NCI-H1105 (cell line): Measurements from ENCODE around the gene GABPB2.

Experiments
- DNase-seq: peaks from one replicate; lab custom pipeline; 2025; lab: John Stamatoyannopoulos, UW

The GABPB2 gene

DNA sequence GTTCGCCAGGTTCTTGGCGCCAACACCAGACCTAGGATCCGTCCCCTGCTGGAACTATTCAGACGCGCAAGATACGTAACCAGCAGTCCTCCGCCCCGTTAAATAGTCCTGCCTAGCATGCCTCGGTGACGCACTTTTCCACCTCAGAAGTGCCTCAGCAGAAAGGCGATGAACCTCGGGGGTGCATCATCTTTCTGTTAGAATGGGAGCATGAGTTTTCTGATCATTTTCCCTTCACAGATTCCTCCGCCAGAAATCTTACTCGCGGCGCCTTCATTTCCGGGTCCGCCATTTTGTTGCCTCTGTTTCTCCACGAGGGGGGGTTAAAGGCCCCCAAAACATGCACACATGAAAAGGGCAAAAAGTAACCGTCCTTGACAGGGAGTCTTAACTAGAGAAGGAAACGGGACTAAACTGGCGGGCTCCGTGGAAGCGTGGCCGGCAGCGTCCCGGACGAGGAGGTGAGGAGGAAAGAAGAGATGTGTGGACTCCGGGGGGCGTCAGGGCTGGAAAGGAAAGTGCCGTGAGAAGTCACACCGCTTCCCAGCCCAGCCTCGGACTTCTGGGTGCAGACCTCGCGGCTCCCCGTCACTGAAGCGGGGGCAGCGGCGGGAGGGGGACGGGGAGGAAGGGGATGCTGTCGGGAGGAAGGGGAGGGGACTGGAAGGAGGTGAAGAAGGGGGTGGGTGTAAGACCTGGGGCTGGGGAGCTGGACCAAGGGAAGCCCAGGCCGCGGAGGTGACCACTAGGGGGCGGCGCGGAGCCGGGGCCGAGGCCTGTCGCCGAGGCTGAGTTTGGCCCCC lies at the start of gene GABPB2:
TSS of gene GABPB2 (plus strand) at position 288 of the 803 bp plus-strand sequence. CDS start 17,429 bp downstream, outside the sequence.
- peak; percentile 84 for DNase-seq

DNA sequence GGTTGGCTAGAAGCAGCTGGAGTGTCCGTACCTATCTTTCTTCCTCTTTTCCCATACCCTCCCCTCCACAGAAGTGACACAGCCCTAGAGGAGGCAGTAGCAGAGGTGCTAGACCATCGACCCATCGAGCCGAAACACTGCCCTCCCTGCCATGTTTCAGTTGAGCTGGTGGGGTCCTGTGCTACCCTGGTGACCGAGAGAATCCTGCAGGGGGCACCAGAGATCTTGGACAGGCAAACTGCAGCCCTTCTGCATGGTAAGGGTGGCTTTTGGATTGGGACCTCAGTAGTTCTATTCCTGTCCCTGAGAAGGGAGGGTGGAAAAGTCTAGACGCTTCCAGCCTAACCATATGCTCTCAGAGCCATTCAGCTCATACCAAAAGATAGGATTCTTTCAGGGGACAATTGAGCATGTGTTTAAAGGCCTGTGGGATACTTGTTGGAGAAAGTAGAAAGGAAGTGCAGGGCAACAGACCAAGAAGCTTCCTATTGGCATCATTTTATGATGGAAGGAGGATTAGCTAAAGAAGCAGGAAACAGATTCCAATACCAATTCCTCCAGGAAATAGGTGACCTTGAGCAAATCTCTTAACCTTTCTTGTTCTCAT lies 45.9 kb upstream of the GABPB2 start:
- DNase-seq, result peak; percentile 60

DNA sequence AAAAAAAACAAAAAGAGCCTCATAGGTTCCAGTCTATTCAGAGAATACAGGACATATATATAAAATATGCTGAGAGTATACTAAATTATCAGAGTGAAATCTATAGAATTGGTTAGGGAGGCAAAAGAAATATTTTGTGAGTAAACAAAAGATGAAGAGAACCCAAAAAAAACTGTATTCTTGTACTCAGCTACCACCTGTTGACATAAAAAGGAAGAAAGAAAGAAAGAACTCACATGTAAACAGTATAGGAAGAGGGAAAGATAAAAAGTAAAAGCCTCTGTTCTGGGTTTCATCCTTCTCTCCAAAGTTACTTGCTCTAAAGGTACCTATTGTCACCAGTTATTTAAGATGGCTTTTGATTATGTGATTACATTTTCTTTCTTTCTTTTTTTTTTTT lies 44.1 kb upstream of the GABPB2 start:
- no peak for DNase-seq

DNA sequence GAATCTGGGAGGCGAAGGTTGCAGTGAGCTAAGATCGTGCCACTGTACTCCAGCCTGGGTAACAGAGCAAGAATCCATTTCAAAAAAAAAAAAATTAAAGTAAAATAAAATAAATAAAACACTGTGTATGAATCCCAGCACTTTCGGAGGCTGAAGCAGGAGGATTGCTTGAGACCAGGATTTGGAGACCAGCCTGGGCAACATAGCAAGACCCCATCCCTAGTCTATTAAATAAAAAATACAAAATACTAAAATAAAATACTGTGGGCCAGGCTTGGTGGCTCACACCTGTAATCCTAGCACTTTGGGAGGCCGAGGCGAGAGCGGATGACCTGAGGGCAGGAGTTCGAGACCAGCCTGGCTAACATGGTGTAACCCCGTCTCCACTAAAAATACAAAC lies 38.4 kb upstream of the GABPB2 start:
- no peak for DNase-seq

DNA sequence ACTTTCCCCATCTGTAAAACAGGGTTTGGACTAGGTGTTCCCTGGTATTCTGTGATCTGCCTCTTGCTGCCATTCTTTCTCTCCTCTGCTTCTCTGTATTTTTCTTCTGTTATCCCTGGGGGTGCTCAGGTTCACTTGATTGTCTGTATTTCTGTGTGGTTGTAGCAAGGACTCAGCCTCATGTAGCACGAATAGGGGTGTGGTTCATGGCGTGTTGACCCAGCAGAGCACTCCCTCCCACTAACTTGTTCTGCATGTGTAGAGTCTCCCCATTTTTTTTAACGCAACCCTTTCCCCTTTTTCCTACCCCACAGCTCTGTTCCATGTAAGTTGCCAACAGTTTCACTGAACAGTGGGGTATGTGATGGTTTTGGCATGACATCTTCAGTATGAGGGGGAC lies 35.4 kb upstream of the GABPB2 start:
- DNase-seq, result no peak

DNA sequence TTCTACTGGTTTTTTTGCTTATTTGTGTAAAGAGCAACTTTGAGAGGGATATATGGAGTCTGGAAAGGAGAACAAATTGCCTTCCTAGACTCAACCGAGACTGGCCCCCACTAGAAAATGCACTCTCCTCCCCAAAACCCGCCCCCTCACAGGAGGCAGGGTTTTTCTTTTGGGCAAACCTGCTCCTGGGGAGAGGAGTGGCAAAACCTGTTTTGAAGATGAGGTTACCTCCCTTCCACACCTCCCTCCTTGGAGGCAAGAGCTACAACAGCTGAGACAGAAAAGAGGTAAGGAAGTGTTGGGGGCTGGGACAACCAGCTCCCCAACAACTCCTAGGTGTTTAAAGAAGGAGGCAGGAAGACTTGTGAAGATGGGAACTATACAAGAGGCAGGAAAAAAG lies 34.2 kb upstream of the GABPB2 start, which contains the start of gene BNIPL:
TSS of gene BNIPL (plus strand) at position 231 of the 400 bp plus-strand sequence. CDS start at position 371, 140 bp downstream.
- DNase-seq, result no peak

DNA sequence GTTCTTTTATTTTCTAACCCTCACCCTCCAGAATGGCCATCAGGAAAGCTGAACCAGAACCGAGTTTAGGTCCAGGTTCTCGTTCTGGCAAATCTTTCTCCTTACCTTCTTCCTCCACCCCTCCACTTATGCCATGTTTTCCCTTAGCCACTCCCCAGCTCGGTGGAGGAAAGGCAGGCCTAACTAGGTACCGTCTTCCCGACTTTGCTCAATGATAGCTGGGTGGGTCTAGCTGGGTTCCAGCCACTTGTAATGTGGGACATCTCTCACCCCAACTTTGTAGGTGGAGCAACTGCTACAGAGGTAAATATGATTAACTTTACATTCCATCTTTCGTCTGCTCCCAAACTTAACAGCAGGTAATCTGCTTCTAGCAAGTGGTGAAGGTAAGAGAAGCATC lies 33.5 kb upstream of the GABPB2 start:
- no peak for DNase-seq

DNA sequence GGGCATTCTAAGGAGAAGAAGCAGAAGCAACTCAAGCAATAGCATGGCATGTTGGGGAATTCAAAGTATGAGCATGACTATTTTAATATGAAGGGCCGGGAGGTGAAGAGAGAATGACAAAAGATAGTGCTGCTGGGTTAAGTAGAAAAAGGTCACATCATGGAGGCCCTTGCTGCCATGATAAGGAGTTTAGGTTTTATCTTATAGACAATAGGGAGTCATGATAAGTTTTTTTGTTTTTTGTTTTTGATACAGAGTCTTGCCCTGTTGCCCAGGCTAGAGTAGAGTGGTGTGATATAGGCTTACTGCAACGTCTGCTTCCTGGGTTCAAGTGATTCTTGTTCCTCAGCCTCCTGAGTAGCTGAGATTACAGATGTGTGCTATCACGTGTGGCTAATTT lies 31.0 kb upstream of the GABPB2 start:
- DNase-seq, result no peak

DNA sequence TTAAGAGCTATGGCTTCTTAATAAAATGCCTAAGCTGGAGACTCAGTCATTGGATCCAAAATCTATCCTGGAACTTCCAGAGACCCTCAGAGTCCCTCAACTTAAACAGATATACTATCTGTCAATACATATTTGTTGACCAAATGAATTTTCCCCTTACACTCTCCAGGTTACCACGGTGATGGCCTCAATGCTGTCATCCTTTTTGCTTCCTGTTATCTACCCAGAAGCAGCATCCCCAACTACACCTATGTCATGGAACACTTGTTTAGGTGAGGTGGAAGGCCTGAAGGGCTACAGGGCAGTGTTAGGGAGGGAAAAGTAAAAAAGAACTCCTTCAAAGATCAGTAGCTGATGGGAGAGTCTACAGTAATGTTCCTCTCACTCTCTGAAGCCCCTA lies 27.4 kb upstream of the GABPB2 start:
- no peak for DNase-seq

DNA sequence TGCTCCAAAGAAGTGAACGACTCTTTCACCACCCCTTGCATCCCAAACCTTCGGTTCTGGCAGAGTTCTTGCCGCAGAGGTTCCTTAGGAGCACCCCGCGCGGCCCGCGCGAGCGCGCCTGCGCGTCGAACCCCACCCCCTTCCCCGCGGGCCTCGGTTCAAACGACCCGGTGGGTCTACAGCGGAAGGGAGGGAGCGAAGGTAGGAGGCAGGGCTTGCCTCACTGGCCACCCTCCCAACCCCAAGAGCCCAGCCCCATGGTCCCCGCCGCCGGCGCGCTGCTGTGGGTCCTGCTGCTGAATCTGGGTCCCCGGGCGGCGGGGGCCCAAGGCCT lies 23.0 kb upstream of the GABPB2 start, which contains the start of gene C1orf56:
TSS of gene C1orf56 (plus strand) at position 161 of the 334 bp plus-strand sequence. CDS start at position 258, 97 bp downstream.
- DNase-seq, result peak; percentile 77

DNA sequence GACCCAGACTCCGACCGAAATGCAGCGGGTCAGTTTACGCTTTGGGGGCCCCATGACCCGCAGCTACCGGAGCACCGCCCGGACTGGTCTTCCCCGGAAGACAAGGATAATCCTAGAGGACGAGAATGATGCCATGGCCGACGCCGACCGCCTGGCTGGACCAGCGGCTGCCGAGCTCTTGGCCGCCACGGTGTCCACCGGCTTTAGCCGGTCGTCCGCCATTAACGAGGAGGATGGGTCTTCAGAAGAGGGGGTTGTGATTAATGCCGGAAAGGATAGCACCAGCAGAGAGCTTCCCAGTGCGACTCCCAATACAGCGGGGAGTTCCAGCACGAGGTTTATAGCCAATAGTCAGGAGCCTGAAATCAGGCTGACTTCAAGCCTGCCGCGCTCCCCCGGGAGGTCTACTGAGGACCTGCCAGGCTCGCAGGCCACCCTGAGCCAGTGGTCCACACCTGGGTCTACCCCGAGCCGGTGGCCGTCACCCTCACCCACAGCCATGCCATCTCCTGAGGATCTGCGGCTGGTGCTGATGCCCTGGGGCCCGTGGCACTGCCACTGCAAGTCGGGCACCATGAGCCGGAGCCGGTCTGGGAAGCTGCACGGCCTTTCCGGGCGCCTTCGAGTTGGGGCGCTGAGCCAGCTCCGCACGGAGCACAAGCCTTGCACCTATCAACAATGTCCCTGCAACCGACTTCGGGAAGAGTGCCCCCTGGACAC lies 22.5 kb upstream of the GABPB2 start:
- DNase-seq, result peak; percentile 57

DNA sequence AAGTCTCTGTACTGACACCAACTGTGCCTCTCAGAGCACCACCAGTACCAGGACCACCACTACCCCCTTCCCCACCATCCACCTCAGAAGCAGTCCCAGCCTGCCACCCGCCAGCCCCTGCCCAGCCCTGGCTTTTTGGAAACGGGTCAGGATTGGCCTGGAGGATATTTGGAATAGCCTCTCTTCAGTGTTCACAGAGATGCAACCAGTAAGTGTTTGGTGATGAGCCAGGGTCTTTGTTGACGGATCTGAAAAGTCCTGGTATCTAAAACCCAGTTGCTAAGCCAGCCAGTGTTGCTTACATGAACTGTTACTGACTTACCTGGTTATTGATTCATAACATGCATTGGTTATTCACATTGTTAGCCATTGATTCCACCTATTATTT lies 21.9 kb upstream of the GABPB2 start:
- DNase-seq, result no peak

DNA sequence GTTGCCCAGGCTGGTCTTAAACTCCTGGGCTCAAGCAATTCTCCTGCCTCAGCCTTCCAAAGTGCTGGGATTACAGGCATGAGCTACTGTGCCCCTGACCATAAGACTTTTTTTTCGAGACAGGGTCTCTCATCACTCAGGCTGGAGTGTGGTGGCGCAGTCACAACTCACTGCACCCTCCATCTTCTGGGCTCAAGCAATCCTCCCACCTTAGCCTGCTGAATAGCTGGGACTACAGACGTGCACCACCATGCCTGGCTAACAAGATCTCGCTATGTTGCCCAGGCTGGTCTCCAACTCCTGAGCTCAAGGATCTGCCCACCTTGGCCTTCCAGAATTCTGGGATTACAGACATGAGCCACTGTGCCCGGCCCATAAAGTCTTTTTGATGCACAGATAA lies 21.1 kb upstream of the GABPB2 start:
- no peak for DNase-seq

DNA sequence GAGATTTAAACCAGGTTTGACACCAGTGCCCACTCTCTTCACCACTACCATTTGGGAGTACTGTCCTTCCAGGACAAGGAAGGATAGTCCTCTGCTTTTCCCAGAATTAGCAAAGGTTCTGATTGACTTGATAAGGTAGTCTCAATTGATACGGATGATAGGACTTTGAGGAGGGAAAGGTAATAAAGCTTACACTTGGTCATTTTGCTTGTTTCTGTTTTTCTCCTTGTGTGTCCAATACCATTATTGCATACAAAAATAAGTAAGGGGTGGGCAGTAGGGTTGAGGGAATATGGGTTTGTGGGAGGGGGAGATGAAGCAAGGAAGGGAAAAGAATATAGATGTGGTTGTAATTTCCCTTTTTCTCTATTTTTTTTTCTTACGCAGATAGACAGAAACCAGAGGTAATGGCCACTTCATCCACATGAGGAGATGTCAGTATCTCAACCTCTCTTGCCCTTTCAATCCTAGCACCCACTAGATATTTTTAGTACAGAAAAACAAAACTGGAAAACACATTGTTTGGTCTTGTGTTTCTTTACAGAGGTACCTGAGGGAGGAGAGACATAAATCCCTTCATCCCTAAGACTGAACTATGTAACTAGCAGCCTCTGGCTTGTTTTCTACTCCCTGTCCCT lies 20.4 kb upstream of the GABPB2 start:
- DNase-seq, result no peak

DNA sequence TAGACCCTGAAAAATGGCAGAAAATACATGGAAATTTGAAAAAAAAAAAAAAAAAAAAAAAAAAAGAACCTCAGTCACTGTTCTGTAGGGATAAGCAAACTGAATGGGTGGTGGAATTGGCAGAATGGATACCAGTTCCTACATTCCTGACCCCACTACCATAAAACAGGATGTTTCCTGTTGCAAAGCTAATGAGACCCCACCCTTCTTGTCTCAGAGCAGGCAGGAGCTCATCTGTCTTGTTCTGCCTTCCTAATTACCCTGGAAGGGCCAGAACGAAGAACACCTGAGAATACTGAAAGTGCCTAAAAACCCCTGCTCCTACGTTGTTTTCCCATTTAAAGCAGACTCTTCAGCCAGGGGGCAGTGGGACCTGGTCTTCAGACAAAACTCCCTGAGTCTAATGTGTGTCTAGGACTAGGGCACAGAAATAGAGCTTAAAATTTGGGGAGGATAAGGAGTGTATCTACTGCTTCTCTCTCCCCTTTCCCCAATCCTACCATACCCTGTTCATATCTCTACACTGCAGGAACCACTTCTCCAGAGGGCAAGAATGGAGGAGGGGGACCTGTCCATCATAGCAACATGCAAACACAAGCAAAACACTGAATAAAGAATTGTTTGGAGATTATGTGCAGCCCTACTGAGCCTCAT lies 19.1 kb upstream of the GABPB2 start:
- DNase-seq, result no peak

DNA sequence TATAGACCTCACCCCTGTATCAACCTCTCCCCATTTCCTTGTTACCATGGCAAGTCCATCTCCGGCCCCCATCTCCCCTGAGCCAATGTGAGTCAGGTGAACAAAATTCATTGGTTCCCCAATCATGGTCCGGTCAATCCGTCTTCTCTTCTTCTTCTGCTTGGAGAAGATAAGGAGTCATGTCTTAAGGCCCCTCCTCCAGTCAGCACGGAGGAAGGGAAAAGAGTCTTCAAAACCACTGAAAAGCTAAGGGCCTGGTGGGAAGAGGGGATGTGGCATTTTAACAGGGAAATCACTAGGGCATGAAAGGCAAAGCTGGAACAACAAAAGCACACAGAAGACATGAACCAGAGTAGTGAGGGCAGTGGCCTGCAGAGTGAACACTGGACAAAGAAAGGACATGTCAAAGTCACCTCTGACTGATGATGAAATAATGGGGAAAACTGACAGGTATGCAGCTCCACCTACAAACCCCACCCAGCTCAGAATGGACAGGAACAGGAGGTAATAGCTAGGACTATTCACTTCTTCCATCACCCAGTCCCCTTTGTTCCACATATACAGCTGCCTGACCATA lies 15.5 kb upstream of the GABPB2 start:
- no peak for DNase-seq

DNA sequence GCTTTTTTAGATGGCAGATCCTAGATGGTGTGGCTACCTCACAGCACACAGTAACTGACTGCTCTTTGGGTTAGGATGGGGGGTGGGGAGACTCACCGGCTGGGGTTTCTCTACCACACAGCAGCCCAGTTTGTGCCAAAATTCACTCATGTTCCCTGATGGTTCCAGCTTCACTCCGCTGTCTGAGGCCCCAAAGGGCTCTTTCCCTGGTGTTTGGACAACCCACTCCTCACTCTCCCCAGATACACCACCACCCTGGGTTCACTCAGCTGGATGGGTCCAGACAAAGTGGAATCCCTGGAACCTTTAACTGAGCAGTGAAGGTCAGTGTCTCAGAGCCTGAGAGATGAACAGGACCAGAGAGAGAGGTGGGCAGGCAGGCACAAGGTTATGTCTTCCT lies 15.0 kb upstream of the GABPB2 start:
- no peak for DNase-seq

DNA sequence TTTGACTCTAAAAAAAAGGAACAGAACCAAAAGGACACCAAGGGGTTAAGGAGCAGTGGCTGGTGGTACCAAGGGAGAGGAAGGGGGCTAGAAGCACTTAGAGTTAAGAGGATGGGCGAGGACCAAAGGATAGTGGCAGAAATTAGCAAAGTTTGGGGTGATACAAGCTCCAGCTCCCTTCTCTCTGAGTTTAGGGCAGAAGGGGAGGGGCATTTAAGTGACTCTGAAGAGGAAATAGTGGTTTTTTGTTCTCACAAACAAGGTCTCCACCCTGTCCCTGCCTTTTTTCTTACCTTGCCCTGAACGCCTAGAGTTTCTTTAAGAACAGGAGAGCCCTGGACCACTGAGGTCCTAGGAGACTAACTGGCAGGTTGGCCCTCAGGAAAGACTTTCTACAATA lies 14.4 kb upstream of the GABPB2 start:
- no peak for DNase-seq

DNA sequence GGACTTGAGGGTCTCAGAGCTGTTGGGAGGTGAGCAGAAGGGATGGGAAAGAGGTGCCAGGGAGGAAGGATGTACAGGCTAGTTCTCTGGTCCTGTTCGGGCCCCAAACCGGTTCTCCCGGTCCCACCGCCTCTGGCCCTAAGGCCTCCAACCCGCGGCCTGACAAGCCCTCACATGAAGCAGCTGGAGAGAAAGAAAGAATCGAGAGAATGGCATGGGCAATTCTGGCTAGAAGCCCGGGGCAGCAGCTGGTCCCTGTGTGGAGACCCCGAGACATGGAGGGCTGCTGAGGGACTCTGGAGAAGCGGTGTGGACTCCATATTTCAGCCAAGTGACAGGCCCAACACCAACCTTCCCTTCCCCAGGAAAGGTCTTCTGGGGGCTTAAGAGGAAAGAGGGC lies 11.9 kb upstream of the GABPB2 start:
- peak; percentile 85 for DNase-seq

DNA sequence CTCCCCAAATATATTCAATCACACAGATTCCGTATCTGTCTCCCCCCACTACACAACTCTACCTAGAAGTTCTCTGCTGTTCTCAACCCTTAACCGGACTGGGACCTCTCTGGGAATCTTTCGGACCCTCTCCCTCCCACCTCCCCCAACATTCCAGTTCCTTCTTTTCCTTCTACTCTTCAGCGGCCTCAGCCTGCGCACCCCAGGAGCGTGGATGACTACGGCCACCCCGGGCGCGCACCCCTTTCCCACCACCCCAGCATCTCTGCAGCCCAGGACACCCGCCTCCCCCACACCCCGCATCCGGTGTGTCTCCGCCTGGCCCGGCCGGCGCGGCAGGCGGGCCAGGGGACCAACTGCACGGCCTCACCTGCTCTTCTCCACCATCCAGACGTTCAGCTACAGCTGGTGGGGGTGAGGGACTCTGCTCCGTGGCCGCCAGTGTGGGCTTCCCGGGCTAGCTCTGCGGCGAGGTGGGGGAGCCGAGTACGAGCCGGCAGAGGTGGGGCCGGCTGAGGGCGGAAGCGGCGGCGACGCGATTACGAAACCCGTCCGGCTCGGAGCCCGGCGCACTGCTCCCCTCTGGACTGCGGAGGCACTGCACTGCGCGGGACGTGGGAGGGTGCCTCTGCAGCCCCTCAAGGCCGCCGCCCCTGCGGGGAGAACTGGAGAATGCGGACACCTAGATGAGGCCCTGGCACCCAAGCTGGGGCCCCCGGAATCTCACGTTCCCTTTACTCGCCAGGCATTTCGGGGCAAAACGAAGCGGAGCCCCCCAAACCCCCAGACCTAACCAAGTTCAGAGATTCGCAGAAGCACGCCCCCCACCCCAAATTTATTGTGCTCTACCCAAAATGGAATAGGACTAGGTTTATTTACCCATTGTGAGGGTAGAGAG lies 11.2 kb upstream of the GABPB2 start, which contains the start of gene CDC42SE1:
TSS of gene CDC42SE1 (minus strand) at position 514 of the 898 bp plus-strand sequence. CDS start 3,892 bp downstream, outside the sequence.
- DNase-seq, result peak; percentile 78
